ENCODE data around the gene GSK3B.
"Not testable (repeated sequence)": the region's sequence is repeated elsewhere in the genome, so short reads cannot be mapped to it uniquely, and the experiment has no call there.

The GSK3B gene

GRCh38 chr3:120051570-120051969, 42.7 kb downstream of the GSK3B start:
- not testable (repeated sequence) for DNase-seq

- no peak for DNase-seq
Observed at GRCh38 chr3:120049881-120050539, 44.2 kb downstream of the GSK3B start.

- DNase-seq: no peak
Observed at GRCh38 chr3:120049072-120049471, 45.2 kb downstream of the GSK3B start.

- DNase-seq: no peak
Observed at GRCh38 chr3:120048355-120049041, 45.7 kb downstream of the GSK3B start.

GRCh38 chr3:120047686-120048085, 46.6 kb downstream of the GSK3B start:
- no peak for DNase-seq

GRCh38 chr3:120040813-120041377, 53.4 kb downstream of the GSK3B start:
- no peak for DNase-seq

- peak; percentile 13 for DNase-seq
Observed at GRCh38 chr3:120039642-120040610, 54.3 kb downstream of the GSK3B start.

- DNase-seq: no peak
Observed at GRCh38 chr3:120033596-120033995, 60.7 kb downstream of the GSK3B start.

GRCh38 chr3:120031561-120031960, 62.7 kb downstream of the GSK3B start:
- no peak for DNase-seq

GRCh38 chr3:120029749-120030148, 64.5 kb downstream of the GSK3B start:
- no peak for DNase-seq

- no peak for DNase-seq
Observed at GRCh38 chr3:120028271-120029047, 65.8 kb downstream of the GSK3B start.

- DNase-seq: no peak
Observed at GRCh38 chr3:120027226-120027625, 67.0 kb downstream of the GSK3B start.

GRCh38 chr3:120025520-120025919, 68.7 kb downstream of the GSK3B start:
- DNase-seq: no peak

GRCh38 chr3:120024103-120024502, 70.1 kb downstream of the GSK3B start:
- no peak for DNase-seq

- DNase-seq: no peak
Observed at GRCh38 chr3:120022729-120023128, 71.5 kb downstream of the GSK3B start.

- no peak for DNase-seq
Observed at GRCh38 chr3:120021523-120021922, 72.7 kb downstream of the GSK3B start.

- no peak for DNase-seq
Observed at GRCh38 chr3:120018299-120018698, 75.9 kb downstream of the GSK3B start.

- no peak for DNase-seq
Observed at GRCh38 chr3:120017692-120018091, 76.6 kb downstream of the GSK3B start.

- peak; percentile 14 for DNase-seq
Observed at GRCh38 chr3:120013481-120013880, 80.8 kb downstream of the GSK3B start.

- DNase-seq: not testable (repeated sequence)
Observed at GRCh38 chr3:120005741-120006140, 88.5 kb downstream of the GSK3B start.

- DNase-seq: not testable (repeated sequence)
Observed at GRCh38 chr3:120004008-120004498, 90.2 kb downstream of the GSK3B start.

GRCh38 chr3:119998166-119998565, 96.1 kb downstream of the GSK3B start:
- no peak for DNase-seq

All from COR-L47 (cell line).